B cell (primary cell): ENCODE results near the gene WRAP73. TPM values are rescaled to one million over a fixed set of nuclear protein-coding genes. Genes with fewer than 3 reads are reported as not detected.
A peak's percentile ranks its signal among the peaks of the same experiment; 100 is the strongest.

Source experiments
- ATAC-seq: fragments of 200-7000 bp; cut with Tn5 transposase; one replicate; pipeline ENCODE4 v1.10.0; 2021; ENCODE audit warnings: low read depth, mild to moderate bottlenecking, moderate number of reproducible peaks, moderate library complexity
- CTCF ChIA-PET: fragments of 350-600 bp; sonication (Branson Sonifier 250); formaldehyde crosslinking; loops from one replicate; lab custom pipeline; 2021; ENCODE audit warnings: antibody characterized with exemption, inconsistent platforms; lab: Charles Lee
- POLR2A ChIA-PET: fragments of 350-600 bp; sonication (Branson Sonifier 250); formaldehyde crosslinking; loops from one replicate; lab custom pipeline; 2021; ENCODE audit warnings: antibody characterized with exemption; lab: Charles Lee
- DNase-seq: peaks from one replicate; pipeline ENCODE4 v3.0.0; 2013
- H2AFZ ChIP-seq: 2 replicates; pipeline ENCODE4 v1.6.1; 2012; ENCODE audit warnings: mild to moderate bottlenecking, low read depth, low read length; ENCODE audit not compliant: insufficient read depth, poor library complexity, severe bottlenecking
- H3K27ac ChIP-seq, 2 donors: 1 replicate in 1 of 2; 2 replicates in 1 of 2; pipeline ENCODE4 v1.5.1; 2012 to 2013; ENCODE audit warnings: low read length in 2 of 2, mild to moderate bottlenecking in 2 of 2, moderate library complexity in 1 of 2
- H3K27me3 ChIP-seq, 4 experiments: fragments of 200-600 bp in 1 of 4; sonication (generic) in 1 of 4; replicated peaks in 1 of 4; 1 replicate in 2 of 4; 2 replicates in 2 of 4; pipeline versions ENCODE4 v1.6.1 to v1.7.0; 2013 to 2016; ENCODE audit warnings: low read length in 3 of 4, mild to moderate bottlenecking in 2 of 4, mixed read lengths in 1 of 4, moderate library complexity in 1 of 4; ENCODE audit not compliant: insufficient read depth in 4 of 4, control insufficient read depth in 3 of 4; ENCODE audit errors: control extremely low read depth in 1 of 4
- H3K36me3 ChIP-seq, 2 experiments: replicated peaks in 1 of 2; 1 replicate in 1 of 2; 2 replicates in 1 of 2; pipeline versions ENCODE4 v1.6.1 to v1.7.1; 2013; ENCODE audit warnings: low read length in 1 of 2; ENCODE audit not compliant: insufficient read depth in 2 of 2, control insufficient read depth in 1 of 2; ENCODE audit errors: control extremely low read depth in 1 of 2, extremely low read depth in 1 of 2
- H3K4me1 ChIP-seq, 2 donors: fragments of 200-600 bp in 1 of 2; sonication (generic) in 1 of 2; 1 replicate in 1 of 2; 2 replicates in 1 of 2; pipeline versions ENCODE4 v1.5.1 to v1.6.1; 2013 to 2017; ENCODE audit warnings: low read length in 2 of 2; ENCODE audit not compliant: control insufficient read depth in 2 of 2, insufficient read depth in 2 of 2
- H3K4me2 ChIP-seq: replicated peaks from 2 replicates; pipeline ENCODE3; 2012; ENCODE audit warnings: mild to moderate bottlenecking, low read depth, low read length; ENCODE audit not compliant: poor library complexity, severe bottlenecking
- H3K4me3 ChIP-seq, 5 experiments: fragments of 200-600 bp in 1 of 5; sonication (generic) in 1 of 5; 1 replicate in 3 of 5; 2 replicates in 2 of 5; pipeline versions ENCODE4 v1.5.1 to v1.7.0; 2011 to 2016; ENCODE audit warnings: low read length in 4 of 5, mild to moderate bottlenecking in 4 of 5, low read depth in 2 of 5, control low read depth in 1 of 5, moderate library complexity in 1 of 5; ENCODE audit not compliant: insufficient read depth in 1 of 5; ENCODE audit errors: control extremely low read depth in 1 of 5, extremely low read depth in 1 of 5
- H3K79me2 ChIP-seq: fragments of 200-600 bp; sonication (generic); one replicate; pipeline ENCODE4 v1.6.0; 2016; ENCODE audit warnings: low read length; ENCODE audit not compliant: control insufficient read depth, insufficient read depth
- H3K9ac ChIP-seq: fragments of 200-600 bp; sonication (generic); 2 replicates; pipeline ENCODE4 v1.6.1; 2017; ENCODE audit warnings: mild to moderate bottlenecking, low read length, moderate library complexity
- H3K9me3 ChIP-seq, 3 donors: one replicate each; pipeline versions ENCODE4 v1.6.1 to v1.7.1; 2013; ENCODE audit warnings: low read length in 2 of 3; ENCODE audit not compliant: control insufficient read depth in 2 of 3, insufficient read depth in 1 of 3; ENCODE audit errors: control extremely low read depth in 1 of 3
- H4K20me1 ChIP-seq: 2 replicates; pipeline ENCODE4 v1.6.0; 2012; ENCODE audit warnings: mild to moderate bottlenecking, low read length; ENCODE audit not compliant: insufficient read depth, control insufficient read depth, poor library complexity, severe bottlenecking
- H3K27ac Mint-ChIP-seq: one replicate; pipeline ENCODE4 v1.8.0; 2021; ENCODE audit warnings: mixed read lengths
- H3K27me3 Mint-ChIP-seq: one replicate; pipeline ENCODE4 v1.8.0; 2021; ENCODE audit warnings: mixed read lengths
- H3K4me1 Mint-ChIP-seq: one replicate; pipeline ENCODE4 v1.8.0; 2021; ENCODE audit warnings: mixed read lengths
- H3K4me3 Mint-ChIP-seq: one replicate; pipeline ENCODE4 v1.8.0; 2021; ENCODE audit warnings: mixed read lengths
- H3K9me3 Mint-ChIP-seq: one replicate; pipeline ENCODE4 v1.8.0; 2022; ENCODE audit warnings: mixed read lengths; ENCODE audit not compliant: insufficient read depth
- CTCF ChIP-seq: fragments of 200-600 bp; IDR thresholded peaks from one replicate; pipeline ENCODE4 v1.8.0; 2022; ENCODE audit warnings: antibody characterized with exemption, mild to moderate bottlenecking
- EZH2 ChIP-seq: IDR thresholded peaks from 2 replicates; pipeline ENCODE4 v1.6.1; 2012; ENCODE audit warnings: borderline replicate concordance, low read depth, mild to moderate bottlenecking, moderate library complexity, low read length; ENCODE audit not compliant: insufficient read depth, poor library complexity, severe bottlenecking
- WGBS: methylation state at CpG from one replicate; pipeline ENCODE4 v1.1.5; 2013; ENCODE audit warnings: missing lambda C conversion rate; ENCODE audit not compliant: insufficient coverage; 5-methylcytosine and 5-hydroxymethylcytosine counted together
- intact Hi-C: fragments of 100-400 bp; cut with micrococcal nuclease; formaldehyde crosslinking; loops from one replicate; pipeline ENCODE4 v1.10.0; 2022
- polyA plus RNA-seq: library from polyadenylated mRNA; depleted of rRNA; stranded (reverse); fragments of >200 nt; gene quantifications from 2 replicates; pipeline ENCODE4 v1.2.3, GENCODE V29; 2012
- total RNA-seq, 2 donors: library from RNA; stranded (reverse); fragments of 120-200 nt in 1 of 2; gene quantifications; 1 replicate in 1 of 2; 2 replicates in 1 of 2; pipeline versions ENCODE4 v1.2.3 to v1.2.4, GENCODE V29; 2013 to 2022

WRAP73 gene
- total and polyA plus RNA-seq, 2 donors (not counting 1 experiment from before 2014, with no cell fraction given), result 37.1 to 68.5 TPM

GRCh38 chr1:3671371-3672180 is 21.7 kb upstream of the WRAP73 start:
- Mint-ChIP-seq H3K4me1 (peaks cover 55% of the 10 kb centered on the region), H3K27me3 (no peaks in the 10 kb centered on the region), H3K4me3 (peak overlapping the region; percentile 59), H3K27ac (peak overlapping the region; percentile 61), H3K9me3 (no peaks in the 10 kb centered on the region)
- H3K36me3 ChIP-seq, result no peaks in the 10 kb centered on the region
- no peak overlapping the region for H3K4me2 ChIP-seq
- no peak overlapping the region for H2AFZ ChIP-seq
- H3K9ac ChIP-seq, result no peak overlapping the region
- CTCF ChIA-PET, result interaction anchor here (1.4 to 2.5 kb wide), 3 partner anchors 17 to 51 kb away, joined by 3 to 9 read pairs (median 6); no protein-coding TSS in a partner anchor
- H3K4me1 ChIP-seq, result peaks cover 41 to 59% of the 10 kb centered on the region in 2 donors
- DNase-seq (no peak), ATAC-seq (no peak)
- WGBS, result 82% methylated on average over 29 of the region's 29 CpGs
- no peak overlapping the region for H3K27ac ChIP-seq
- POLR2A ChIA-PET, result no interaction called here
- no peak overlapping the region for H3K4me3 ChIP-seq
- H3K27me3 ChIP-seq, result peaks cover 0 to 4% (median 0%) of the 10 kb centered on the region in 4 experiments
- peaks cover 0 to 5% (median 0%) of the 10 kb centered on the region in 3 donors for H3K9me3 ChIP-seq
- H3K79me2 ChIP-seq, result no peaks in the 10 kb centered on the region
- TF ChIP-seq EZH2, result no peak
- TF ChIP-seq CTCF, result no peak
- intact Hi-C loops, result no loop called here
- no peaks in the 10 kb centered on the region for H4K20me1 ChIP-seq

- CTCF ChIA-PET, result interaction anchor here (1.4 to 2.5 kb wide), 2 partner anchors 16 to 50 kb away, joined by 6 to 9 read pairs; no protein-coding TSS in a partner anchor
Measured at GRCh38 chr1:3670823-3671265, 20.9 kb upstream of the WRAP73 start.

More at GRCh38 chr1:3670823-3671265, 20.9 kb upstream of the WRAP73 start:
- H3K27ac Mint-ChIP-seq, result no peak overlapping the region
- Histone ChIP-seq H3K9ac (no peak overlapping the region), H4K20me1 (no peaks in the 10 kb centered on the region), H3K4me3 (no peak overlapping the region), H3K36me3 (no peaks in the 10 kb centered on the region), H3K4me2 (no peak overlapping the region), H3K9me3 (peaks cover 0 to 5% (median 0%) of the 10 kb centered on the region in 3 donors), H2AFZ (no peak overlapping the region), H3K27me3 (peaks cover 0 to 4% (median 0%) of the 10 kb centered on the region in 4 experiments), H3K4me1 (peaks cover 42 to 59% of the 10 kb centered on the region in 2 donors), H3K79me2 (no peaks in the 10 kb centered on the region), H3K27ac (no peak overlapping the region)
- POLR2A ChIA-PET, result no interaction called here
- no peak for DNase-seq
- no peak overlapping the region for H3K4me3 Mint-ChIP-seq
- no peak for TF ChIP-seq EZH2
- no peak for TF ChIP-seq CTCF
- 95% methylated on average over 15 of the region's 15 CpGs for WGBS
- no peaks in the 10 kb centered on the region for H3K27me3 Mint-ChIP-seq
- ATAC-seq, result no peak
- H3K4me1 Mint-ChIP-seq, result peaks cover 59% of the 10 kb centered on the region
- intact Hi-C loops, result no loop called here
- no peaks in the 10 kb centered on the region for H3K9me3 Mint-ChIP-seq
